H9 (cell line): ENCODE measurements around the gene DENND1C. TPM values are rescaled to one million over a fixed set of nuclear protein-coding genes. Genes with fewer than 3 reads are reported as not detected.

Experiments
- DNase-seq: peaks from one replicate; pipeline ENCODE4 v3.0.0-alpha.2; 2017
- H2AFZ ChIP-seq: one replicate; pipeline ENCODE4 v1.6.1; 2013; ENCODE audit warnings: mild to moderate bottlenecking, low read length, control low read depth, moderate library complexity
- H2AK5ac ChIP-seq: 2 replicates; pipeline ENCODE4 v1.6.1; 2013; ENCODE audit warnings: low read length, control low read depth, mixed read lengths; ENCODE audit not compliant: insufficient read length
- H2BK120ac ChIP-seq: one replicate; pipeline ENCODE4 v1.6.1; 2013; ENCODE audit warnings: low read depth, mild to moderate bottlenecking, low read length, control low read depth, inconsistent platforms; ENCODE audit not compliant: poor library complexity, severe bottlenecking
- H2BK12ac ChIP-seq: 2 replicates; pipeline ENCODE4 v1.6.1; 2013; ENCODE audit warnings: low read length, control low read depth, mixed read lengths, low read depth; ENCODE audit not compliant: insufficient read length
- H2BK15ac ChIP-seq: 2 replicates; pipeline ENCODE4 v1.6.1; 2013; ENCODE audit warnings: low read depth, low read length, control low read depth
- H2BK20ac ChIP-seq: one replicate; pipeline ENCODE4 v1.6.1; 2013; ENCODE audit warnings: low read depth, mild to moderate bottlenecking, low read length, control low read depth, inconsistent platforms; ENCODE audit not compliant: poor library complexity, severe bottlenecking
- H2BK5ac ChIP-seq: 2 replicates; pipeline ENCODE4 v1.6.1; 2013; ENCODE audit warnings: low read length, control low read depth, mixed read lengths; ENCODE audit not compliant: insufficient read length
- H3K14ac ChIP-seq: 2 replicates; pipeline ENCODE4 v1.6.1; 2013; ENCODE audit warnings: low read length, control low read depth; ENCODE audit not compliant: insufficient read depth
- H3K18ac ChIP-seq: 2 replicates; pipeline ENCODE4 v1.6.1; 2013; ENCODE audit warnings: low read depth, mild to moderate bottlenecking, mixed read lengths, low read length, control low read depth; ENCODE audit not compliant: insufficient read length
- H3K23ac ChIP-seq: 2 replicates; pipeline ENCODE4 v1.6.1; 2013; ENCODE audit warnings: low read length, control low read depth, mixed read lengths, low read depth; ENCODE audit not compliant: insufficient read length
- H3K23me2 ChIP-seq: 2 replicates; pipeline ENCODE4 v1.6.1; 2013; ENCODE audit warnings: low read depth, mild to moderate bottlenecking, mixed read lengths, low read length, control low read depth; ENCODE audit not compliant: insufficient read length, poor library complexity, severe bottlenecking
- H3K27ac ChIP-seq: 2 replicates; pipeline ENCODE4 v1.5.1; 2013; ENCODE audit warnings: low read length, control low read depth, mixed read lengths, low read depth; ENCODE audit not compliant: insufficient read length
- H3K27me3 ChIP-seq: 2 replicates; pipeline ENCODE4 v1.6.1; 2013; ENCODE audit warnings: low read length, control low read depth, inconsistent platforms; ENCODE audit not compliant: insufficient read depth
- H3K4ac ChIP-seq: 2 replicates; pipeline ENCODE4 v1.6.1; 2013; ENCODE audit warnings: low read depth, mild to moderate bottlenecking, control low read depth, inconsistent platforms, low read length, moderate library complexity
- H3K4me1 ChIP-seq: 2 replicates; pipeline ENCODE4 v1.6.1; 2013; ENCODE audit warnings: low read length, control low read depth, inconsistent platforms; ENCODE audit not compliant: insufficient read depth
- H3K4me2 ChIP-seq: 2 replicates; pipeline ENCODE4 v1.6.1; 2013; ENCODE audit warnings: low read length, control low read depth, mixed read lengths; ENCODE audit not compliant: insufficient read length, insufficient read depth
- H3K56ac ChIP-seq: 2 replicates; pipeline ENCODE4 v1.6.1; 2013; ENCODE audit warnings: low read depth, mild to moderate bottlenecking, mixed read lengths, low read length, control low read depth; ENCODE audit not compliant: insufficient read length
- H3K79me1 ChIP-seq: 2 replicates; pipeline ENCODE4 v1.6.1; 2013; ENCODE audit warnings: low read depth, mild to moderate bottlenecking, moderate library complexity, low read length, control low read depth, inconsistent platforms; ENCODE audit not compliant: insufficient read depth, poor library complexity, severe bottlenecking
- H3K79me2 ChIP-seq: 2 replicates; pipeline ENCODE4 v1.6.1; 2013; ENCODE audit warnings: low read length, control low read depth, inconsistent platforms; ENCODE audit not compliant: insufficient read depth
- H3K9ac ChIP-seq: 2 replicates; pipeline ENCODE4 v1.6.1; 2013; ENCODE audit warnings: low read length, control low read depth, mixed read lengths; ENCODE audit not compliant: insufficient read length; ENCODE audit errors: extremely low read depth
- H3K9me3 ChIP-seq: one replicate; pipeline ENCODE4 v1.6.1; 2013; ENCODE audit warnings: low read depth, low read length, inconsistent platforms; ENCODE audit not compliant: control insufficient read depth
- H3T11ph ChIP-seq: one replicate; pipeline ENCODE4 v1.6.1; 2013; ENCODE audit warnings: mild to moderate bottlenecking, low read length, control low read depth, inconsistent platforms
- H4K20me1 ChIP-seq: one replicate; pipeline ENCODE4 v1.6.1; 2013; ENCODE audit not compliant: control insufficient read depth, insufficient read length, insufficient read depth
- H4K5ac ChIP-seq: 2 replicates; pipeline ENCODE4 v1.6.1; 2013; ENCODE audit warnings: low read depth, mild to moderate bottlenecking, mixed read lengths, low read length, control low read depth; ENCODE audit not compliant: insufficient read length
- H4K8ac ChIP-seq: replicated peaks from 2 replicates; pipeline ENCODE4 v1.6.1; 2013; ENCODE audit warnings: low read length, control low read depth, mixed read lengths, low read depth; ENCODE audit not compliant: insufficient read length
- H4K91ac ChIP-seq: 2 replicates; pipeline ENCODE4 v1.6.1; 2013; ENCODE audit warnings: low read depth, mild to moderate bottlenecking, moderate library complexity, mixed read lengths, low read length, control low read depth; ENCODE audit not compliant: insufficient read length
- H3K27ac Mint-ChIP-seq, 3 experiments: 2 replicates in 2 of 3; 3 replicates in 1 of 3; pipeline ENCODE4 v1.8.0; 2020 to 2021; ENCODE audit warnings: mixed read lengths in 3 of 3, mild to moderate bottlenecking in 1 of 3, moderate library complexity in 1 of 3
- H3K27me3 Mint-ChIP-seq: 2 replicates; pipeline ENCODE4 v1.8.0; 2021; ENCODE audit warnings: low read depth, mild to moderate bottlenecking, moderate library complexity, mixed read lengths
- H3K36me3 Mint-ChIP-seq, 3 experiments: 2 replicates in 2 of 3; 3 replicates in 1 of 3; pipeline ENCODE4 v1.8.0; 2020 to 2021; ENCODE audit warnings: low read depth in 3 of 3, mixed read lengths in 3 of 3; ENCODE audit not compliant: insufficient read depth in 1 of 3
- H3K4me1 Mint-ChIP-seq, 2 experiments: 2 replicates each; pipeline ENCODE4 v1.8.0; 2020; ENCODE audit warnings: mixed read lengths in 2 of 2
- H3K4me3 Mint-ChIP-seq, 2 experiments: 2 replicates in 1 of 2; 3 replicates in 1 of 2; pipeline ENCODE4 v1.8.0; 2020 to 2021; ENCODE audit warnings: mild to moderate bottlenecking in 2 of 2, mixed read lengths in 2 of 2, moderate library complexity in 1 of 2
- H3K9me3 Mint-ChIP-seq, 2 experiments: 2 replicates in 1 of 2; 3 replicates in 1 of 2; pipeline ENCODE4 v1.8.0; 2020; ENCODE audit warnings: mild to moderate bottlenecking in 2 of 2, mixed read lengths in 2 of 2, moderate library complexity in 1 of 2
- CTCF ChIP-seq: fragments of 200-600 bp; sonication (generic); conservative IDR thresholded peaks from 3 replicates; pipeline ENCODE4 v1.8.0; 2021; ENCODE audit warnings: antibody characterized with exemption, mild to moderate bottlenecking
- WGBS: extraction: QIAGEN DNeasy Blood & Tissue Kit; methylation state at CpG from one replicate; pipeline ENCODE4 v1.1.7; 2013; ENCODE audit warnings: missing lambda C conversion rate, low lambda C conversion rate, mixed read lengths; ENCODE audit not compliant: insufficient read length; ENCODE audit errors: extremely low coverage; 5-methylcytosine and 5-hydroxymethylcytosine counted together
- total RNA-seq: library from RNA; stranded (reverse); gene quantifications from 2 replicates; pipeline ENCODE4 v1.2.1, GENCODE V29; 2021

The DENND1C gene
- total RNA-seq, 1 experiment from 2014 or later, result 2.4 TPM

- H3K4me3 Mint-ChIP-seq, result no peak overlapping the region
- Histone ChIP-seq H2AFZ (no peak overlapping the region), H2BK120ac (no peak overlapping the region), H3K56ac (no peak overlapping the region), H3K23ac (no peak overlapping the region), H3K18ac (no peak overlapping the region), H3K79me1 (peaks cover 2% of the 10 kb centered on the region), H2BK20ac (no peak overlapping the region), H3K4ac (no peak overlapping the region), H4K91ac (no peak overlapping the region), H4K5ac (no peak overlapping the region), H3T11ph (no peak overlapping the region), H3K27ac (no peak overlapping the region), H3K4me2 (no peak overlapping the region), H3K23me2 (peaks cover 4% of the 10 kb centered on the region), H4K20me1 (no peaks in the 10 kb centered on the region), H2AK5ac (no peak overlapping the region), H2BK12ac (no peak overlapping the region), H3K9ac (no peak overlapping the region), H4K8ac (no peak overlapping the region), H2BK15ac (no peak overlapping the region), H3K9me3 (no peaks in the 10 kb centered on the region), H3K14ac (no peak overlapping the region), H3K79me2 (peaks cover 20% of the 10 kb centered on the region), H3K4me1 (no peaks in the 10 kb centered on the region), H2BK5ac (no peak overlapping the region), H3K27me3 (no peaks in the 10 kb centered on the region)
- peaks cover 10 to 18% of the 10 kb centered on the region in 2 experiments for H3K4me1 Mint-ChIP-seq
- DNase-seq, result no peak
- peaks cover 2 to 22% (median 16%) of the 10 kb centered on the region in 3 experiments for H3K36me3 Mint-ChIP-seq
- no peak for TF ChIP-seq CTCF
- WGBS, result no CpG with 5 or more reads among the region's 18 CpGs
- no peak overlapping the region for H3K27ac Mint-ChIP-seq
- H3K27me3 Mint-ChIP-seq, result peaks cover 30% of the 10 kb centered on the region
- H3K9me3 Mint-ChIP-seq, result peaks cover 6 to 8% of the 10 kb centered on the region in 2 experiments
Observed at GRCh38 chr19:6427131-6427530, 54.5 kb downstream of the DENND1C start.
